SK-N-MC (cell line): Measurements from ENCODE around the gene HPS3.

Experiments used
- EZH2 ChIP-seq: fragments of 200-600 bp; sonication (generic); IDR thresholded peaks from one replicate; pipeline ENCODE4 v1.6.1; 2017; ENCODE audit warnings: antibody characterized with exemption
- POLR2AphosphoS5 ChIP-seq: IDR thresholded peaks from 2 replicates; pipeline ENCODE4 v1.6.1; 2012; ENCODE audit warnings: mild to moderate bottlenecking, low read depth, low read length, borderline replicate concordance

DNA sequence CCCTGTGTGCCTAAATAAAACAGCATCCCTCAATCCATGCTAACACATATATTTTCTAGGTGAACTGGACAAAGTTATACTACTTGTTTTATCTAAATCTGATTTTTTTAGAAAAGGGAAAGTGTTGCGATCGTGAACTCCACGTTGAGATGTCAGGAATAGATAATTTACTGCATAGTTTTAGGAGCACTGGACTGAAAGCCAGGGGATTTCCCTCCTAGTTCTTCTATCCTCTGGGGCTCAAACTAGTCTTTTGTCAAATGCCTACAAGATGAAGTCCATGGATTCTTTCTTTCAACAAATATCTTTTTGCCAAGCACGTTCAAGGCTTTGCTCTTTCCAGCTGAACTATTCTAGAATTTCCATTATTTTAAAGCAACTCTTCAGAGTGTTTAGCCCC, 617 bp upstream of the HPS3 start:
- TF ChIP-seq EZH2 (no peak), POLR2AphosphoS5 (no peak)
